B cell (primary cell): ENCODE results near the gene CAND2.

Experiments
- CTCF ChIP-seq: fragments of 200-600 bp; IDR thresholded peaks from one replicate; pipeline ENCODE4 v1.8.0; 2022; ENCODE audit warnings: antibody characterized with exemption, mild to moderate bottlenecking
- EZH2 ChIP-seq: IDR thresholded peaks from 2 replicates; pipeline ENCODE4 v1.6.1; 2012; ENCODE audit warnings: borderline replicate concordance, low read depth, mild to moderate bottlenecking, moderate library complexity, low read length; ENCODE audit not compliant: insufficient read depth, poor library complexity, severe bottlenecking

- no peak for TF ChIP-seq CTCF
- no peak for TF ChIP-seq EZH2
These were observed 28.7 kb downstream of the CAND2 start for GRCh38 chr3:12825156-12825555.
